ENCODE data around the gene ADAMTSL1. TPM values are rescaled to one million over a fixed set of nuclear protein-coding genes. Genes with fewer than 3 reads are reported as not detected.

Gene ADAMTSL1
- total and polyA plus RNA-seq, 2 of the 8 experiments (the other 6 are each of a cell fraction or from before 2014, with no cell fraction given) = 0.84 to 1.1 TPM

- no peaks in the 10 kb centered on the region for H3K27me3 ChIP-seq (replicated peaks in 1 of 4; ENCODE audit: control insufficient read depth in 3 of 4, extremely low read depth in 1 of 4, insufficient read depth in 3 of 4, low read length in 3 of 4)
- no peak overlapping the region for H4K8ac ChIP-seq (ENCODE audit: extremely low read depth, insufficient read depth, low read length)
- H2AFZ ChIP-seq (ENCODE audit: low read length) = no peak overlapping the region
- no peak overlapping the region for H3K56ac ChIP-seq (replicated peaks; ENCODE audit: insufficient read length, low read depth, low read length)
- no peak overlapping the region for H3K27ac ChIP-seq (ENCODE audit: low read depth, low read length)
- ChIA-PET CTCF (ENCODE audit: partially characterized antibody) (interaction anchor here (1.2 kb wide), 1 partner anchor 9 kb away, joined by 4 read pairs; no protein-coding TSS in a partner anchor), POLR2A (ENCODE audit: partially characterized antibody) (no interaction called here)
- H4K91ac ChIP-seq (replicated peaks; ENCODE audit: insufficient read length, low read length) = no peak overlapping the region
- no peak overlapping the region for H2BK5ac ChIP-seq (ENCODE audit: low read depth, low read length)
- no peaks in the 10 kb centered on the region for H3K79me2 ChIP-seq (ENCODE audit: control insufficient read depth in 1 of 2, insufficient read depth in 2 of 2, low read length in 2 of 2)
- H3K4me1 ChIP-seq (replicated peaks in 1 of 4; ENCODE audit: control insufficient read depth in 3 of 4, insufficient read depth in 4 of 4, low read length in 3 of 4) = no peaks in the 10 kb centered on the region
- H4K20me1 ChIP-seq (replicated peaks in 1 of 2; ENCODE audit: control insufficient read depth in 1 of 2, insufficient read depth in 2 of 2, low read length in 2 of 2) = no peaks in the 10 kb centered on the region
- no peak overlapping the region for H2BK120ac ChIP-seq (replicated peaks; ENCODE audit: low read depth, low read length)
- H3K4me2 ChIP-seq (ENCODE audit: insufficient read depth in 1 of 2, low read depth in 2 of 2, low read length in 2 of 2) = no peak overlapping the region
- no peak overlapping the region for H3K9ac ChIP-seq (replicated peaks in 1 of 4; ENCODE audit: extremely low read depth in 1 of 4, low read depth in 3 of 4, low read length in 3 of 4)
- no peak overlapping the region for H3K23ac ChIP-seq (ENCODE audit: insufficient read length)
- no peaks in the 10 kb centered on the region for H3K79me1 ChIP-seq (ENCODE audit: low read depth, low read length)
- H2AK5ac ChIP-seq (ENCODE audit: low read depth, low read length) = no peak overlapping the region
- FAIRE-seq (no peak), DNase-seq (ENCODE audit: low read depth in 1 of 2, low spot score in 2 of 2) (no peak)
- H2BK15ac ChIP-seq (ENCODE audit: low read length) = no peak overlapping the region
- H4K5ac ChIP-seq (ENCODE audit: insufficient read length, low read depth, low read length) = no peak overlapping the region
- H2BK12ac ChIP-seq (ENCODE audit: low read depth, low read length) = no peak overlapping the region
- H3K4me3 ChIP-seq (ENCODE audit: extremely low read depth in 1 of 4, insufficient read depth in 2 of 4, low read depth in 3 of 4, low read length in 4 of 4) = no peak overlapping the region
- H3K36me3 ChIP-seq (ENCODE audit: control insufficient read depth in 2 of 4, insufficient read depth in 4 of 4, low read length in 3 of 4) = no peaks in the 10 kb centered on the region
- H3K4ac ChIP-seq (replicated peaks; ENCODE audit: insufficient read length, low read depth, low read length) = no peak overlapping the region
- H2BK20ac ChIP-seq (ENCODE audit: low read length) = no peak overlapping the region
- H3K23me2 ChIP-seq (ENCODE audit: low read depth, low read length) = no peaks in the 10 kb centered on the region
- no peaks in the 10 kb centered on the region for H3K9me3 ChIP-seq (ENCODE audit: insufficient read depth in 2 of 2, low read depth in 1 of 2, low read length in 1 of 2)
- no peak overlapping the region for H3K14ac ChIP-seq (ENCODE audit: insufficient read length)
- 81% methylated on average over 3 of the region's 3 CpGs; no CpG with 5 or more reads in 1 of the 2 experiments for WGBS, 2 experiments (ENCODE audit: extremely low coverage in 1 of 2, insufficient coverage in 1 of 2, insufficient read length in 1 of 2, insufficient replicate concordance in 2 of 2, low coverage in 1 of 2, low lambda C conversion rate in 2 of 2, missing lambda C conversion rate in 1 of 2)
- TF ChIP-seq CEBPB (IDR thresholded peaks at IDR 0.05; ENCODE audit: low read depth, low read length) (no peak), CREB1 (IDR thresholded peaks at IDR 0.05) (no peak), RXRA (IDR thresholded peaks at IDR 0.05; ENCODE audit: insufficient read depth, low read depth, low read length) (no peak), MAX (IDR thresholded peaks at IDR 0.05) (no peak), BACH1 (IDR thresholded peaks at IDR 0.05; ENCODE audit: low read length) (no peak)
- no peak overlapping the region for H3K18ac ChIP-seq (ENCODE audit: extremely low read depth, low read length)
Measured at GRCh38 chr9:18662320-18662719, 188.4 kb downstream of the ADAMTSL1 start.

All from H1 (cell line).